Activated CD4-positive, CD25-positive, alpha-beta regulatory T cell treated with anti-CD3 and anti-CD28 coated beads, Interleukin-2, amount 50 U/mL, for 72 hours (primary cell): ENCODE results near the gene ZNF865.

Experiments
- DNase-seq: peaks from one replicate; pipeline ENCODE4 v3.0.0; 2021

Gene ZNF865

GRCh38 chr19:55588738-55589137 lies 16.7 kb upstream of the ZNF865 start:
- no peak for DNase-seq

- DNase-seq, result no peak
Measured at GRCh38 chr19:55590109-55590508, 15.3 kb upstream of the ZNF865 start.

- DNase-seq, result no peak
Measured at GRCh38 chr19:55590617-55591016, 14.8 kb upstream of the ZNF865 start.

GRCh38 chr19:55591555-55591954 lies 13.9 kb upstream of the ZNF865 start:
- DNase-seq, result no peak

GRCh38 chr19:55592391-55593090 lies 12.9 kb upstream of the ZNF865 start:
- DNase-seq, result no peak

- DNase-seq, result no peak
Measured at GRCh38 chr19:55593096-55593772, 12.2 kb upstream of the ZNF865 start.

GRCh38 chr19:55594996-55595545 lies 10.4 kb upstream of the ZNF865 start:
- DNase-seq, result no peak

- DNase-seq, result no peak
Measured at GRCh38 chr19:55596304-55596703, 9.1 kb upstream of the ZNF865 start.

GRCh38 chr19:55597501-55597921 lies 7.9 kb upstream of the ZNF865 start:
- DNase-seq, result no peak

- DNase-seq, result no peak
Measured at GRCh38 chr19:55598034-55598433, 7.4 kb upstream of the ZNF865 start.

GRCh38 chr19:55598719-55599467 lies 6.6 kb upstream of the ZNF865 start:
- peak; percentile 96 for DNase-seq

GRCh38 chr19:55599468-55599841 lies 6.0 kb upstream of the ZNF865 start, which contains the start of gene FIZ1:
TSS of gene FIZ1 (minus strand) at chr19:55599517. CDS start at chr19:55597865, 1,652 bp downstream.
- DNase-seq, result peak; percentile 91

- peak; percentile 85 for DNase-seq
Measured at GRCh38 chr19:55599842-55600661, 5.4 kb upstream of the ZNF865 start, which contains the start of gene ZNF524. TSS of gene ZNF524 (plus strand) at chr19:55600288. CDS start at chr19:55602113, 1,825 bp downstream.

GRCh38 chr19:55600662-55601028 lies 4.8 kb upstream of the ZNF865 start:
- DNase-seq, result no peak

GRCh38 chr19:55601084-55601483 lies 4.4 kb upstream of the ZNF865 start:
- DNase-seq, result no peak

GRCh38 chr19:55602104-55603001 lies 3.1 kb upstream of the ZNF865 start:
- no peak for DNase-seq

- no peak for DNase-seq
Measured at GRCh38 chr19:55603115-55603514, 2.3 kb upstream of the ZNF865 start.

GRCh38 chr19:55603581-55604292 lies 1.7 kb upstream of the ZNF865 start:
- no peak for DNase-seq

GRCh38 chr19:55605207-55605636 lies 225 bp upstream of the ZNF865 start:
- DNase-seq, result peak; percentile 97

GRCh38 chr19:55606471-55606787 lies 982 bp downstream of the ZNF865 start:
- DNase-seq, result no peak

- DNase-seq, result no peak
Measured at GRCh38 chr19:55606817-55607216, 1.4 kb downstream of the ZNF865 start.
